Type B pancreatic cell (in vitro differentiated cells): Measurements from ENCODE around the gene PEX26. TPM values are rescaled to one million over a fixed set of nuclear protein-coding genes. Genes with fewer than 3 reads are reported as not detected.

Experiments used
- DNase-seq: peaks from one replicate; pipeline ENCODE4 v3.0.0; 2021; ENCODE audit warnings: mixed read lengths; ENCODE audit not compliant: unreplicated experiment; ENCODE audit errors: extremely low spot score
- H3K27ac Mint-ChIP-seq: 2 replicates; pipeline ENCODE4 v1.8.0; 2021; ENCODE audit warnings: mild to moderate bottlenecking, mixed read lengths
- H3K27me3 Mint-ChIP-seq: 2 replicates; pipeline ENCODE4 v1.8.0; 2021; ENCODE audit warnings: mixed read lengths
- H3K36me3 Mint-ChIP-seq: 2 replicates; pipeline ENCODE4 v1.8.0; 2021; ENCODE audit warnings: mixed read lengths
- H3K4me1 Mint-ChIP-seq: one replicate; pipeline ENCODE4 v1.8.0; 2021; ENCODE audit warnings: mixed read lengths; ENCODE audit not compliant: unreplicated experiment
- H3K4me3 Mint-ChIP-seq: 2 replicates; pipeline ENCODE4 v1.8.0; 2021; ENCODE audit warnings: mild to moderate bottlenecking, mixed read lengths
- H3K9me3 Mint-ChIP-seq: 2 replicates; pipeline ENCODE4 v1.8.0; 2021; ENCODE audit warnings: mixed read lengths
- total RNA-seq: library from RNA; stranded (reverse); gene quantifications from 2 replicates; pipeline ENCODE4 v1.2.1, GENCODE V29; 2021; ENCODE audit warnings: low replicate concordance
- TF ChIP-seq, protein P1 (sequence below): fragments of 200-600 bp; sonication (generic); conservative IDR thresholded peaks from 2 replicates; pipeline ENCODE4 v1.5.0; 2021; ENCODE audit warnings: antibody characterized with exemption, mild to moderate bottlenecking

Gene PEX26
- total RNA-seq, 1 donor from 2014 or later = 46.3 TPM

DNA sequence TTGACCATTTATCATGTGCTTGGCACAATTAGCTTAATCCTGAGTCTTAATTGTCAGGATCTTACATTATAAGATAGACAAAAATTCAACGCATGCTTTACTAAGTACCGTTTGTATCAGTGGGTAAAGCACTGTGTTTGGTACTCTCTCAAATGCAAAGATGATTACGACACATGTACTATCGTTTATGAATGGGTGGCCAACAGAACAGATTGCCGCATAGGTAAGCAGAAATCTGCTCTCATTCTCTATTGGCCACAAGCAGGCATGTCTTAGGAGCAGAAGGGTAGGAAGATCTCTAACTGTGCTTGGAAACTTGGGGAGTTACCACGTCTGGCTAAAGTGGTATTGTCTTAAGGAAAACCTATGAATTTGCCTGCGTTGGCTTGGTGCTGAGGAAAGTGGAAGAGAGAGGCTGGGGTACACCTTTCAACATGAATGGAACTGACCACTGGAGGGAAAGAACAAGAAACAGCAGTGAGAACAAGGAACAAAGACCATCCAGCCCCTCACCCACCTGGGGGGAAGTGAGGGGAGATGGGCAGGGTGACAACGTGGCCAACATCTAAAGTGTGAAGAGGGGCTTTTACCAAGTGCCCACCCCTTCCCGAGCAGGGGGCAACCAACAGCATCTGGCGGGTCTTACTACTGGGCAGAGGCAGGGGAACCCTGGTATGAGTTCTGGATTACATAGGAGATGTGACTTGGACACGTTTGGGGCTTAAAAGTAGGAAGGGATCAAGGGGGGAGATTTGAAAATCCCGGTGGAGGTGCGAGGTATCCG, 31.8 kb downstream of the PEX26 start:
- no peaks in the 10 kb centered on the region for H3K9me3 Mint-ChIP-seq

DNA sequence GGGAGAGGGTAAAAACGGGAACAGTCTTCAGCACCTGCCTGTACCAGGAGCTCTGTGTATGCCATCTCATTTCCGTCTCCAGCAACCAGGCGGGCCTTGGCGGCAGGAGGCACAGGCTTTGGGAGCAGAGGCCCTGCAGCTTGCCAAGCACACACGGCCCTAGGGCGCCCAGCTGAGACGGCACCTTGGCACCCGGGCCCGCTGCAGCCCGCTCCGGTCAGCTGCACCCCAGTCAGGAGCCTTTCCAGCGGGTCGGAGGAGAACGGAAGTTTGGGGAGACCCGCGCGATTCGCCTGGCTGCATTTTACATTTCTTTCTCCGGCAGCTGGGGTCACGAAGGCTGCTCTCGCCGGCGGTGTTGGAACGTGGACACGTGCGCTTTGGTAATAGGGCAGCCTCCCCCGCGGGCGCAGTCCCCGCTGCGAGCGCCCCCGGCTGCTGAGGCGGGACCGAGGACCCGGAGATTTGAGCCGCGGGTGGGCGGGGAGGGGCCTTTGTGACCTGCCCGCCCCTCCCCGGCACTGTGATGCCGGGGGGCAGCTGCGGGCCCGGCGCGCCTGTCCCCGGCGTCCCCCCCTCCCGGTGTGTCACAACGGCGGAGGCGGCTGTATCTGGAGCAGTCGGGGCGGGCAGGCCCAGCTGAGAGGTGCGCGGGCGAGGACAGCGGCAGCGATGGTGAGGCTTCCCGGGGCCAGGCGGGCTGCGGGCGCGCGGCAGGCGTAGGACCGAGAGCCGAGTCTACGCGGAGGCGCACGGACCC, 32.6 kb downstream of the PEX26 start, which contains the start of gene TUBA8:
TUBA8 (plus strand) TSS at position 616 of the 760 bp plus-strand sequence; CDS start at position 673, 57 bp downstream.
- no peaks in the 10 kb centered on the region for H3K36me3 Mint-ChIP-seq
- no peak for DNase-seq
- no peak within 1 kb of the TSS for H3K27ac Mint-ChIP-seq
- H3K9me3 Mint-ChIP-seq = no peaks in the 10 kb centered on the region
- peak within 1 kb of the TSS; percentile 69 for H3K4me3 Mint-ChIP-seq
- TF ChIP-seq, protein P1, sequence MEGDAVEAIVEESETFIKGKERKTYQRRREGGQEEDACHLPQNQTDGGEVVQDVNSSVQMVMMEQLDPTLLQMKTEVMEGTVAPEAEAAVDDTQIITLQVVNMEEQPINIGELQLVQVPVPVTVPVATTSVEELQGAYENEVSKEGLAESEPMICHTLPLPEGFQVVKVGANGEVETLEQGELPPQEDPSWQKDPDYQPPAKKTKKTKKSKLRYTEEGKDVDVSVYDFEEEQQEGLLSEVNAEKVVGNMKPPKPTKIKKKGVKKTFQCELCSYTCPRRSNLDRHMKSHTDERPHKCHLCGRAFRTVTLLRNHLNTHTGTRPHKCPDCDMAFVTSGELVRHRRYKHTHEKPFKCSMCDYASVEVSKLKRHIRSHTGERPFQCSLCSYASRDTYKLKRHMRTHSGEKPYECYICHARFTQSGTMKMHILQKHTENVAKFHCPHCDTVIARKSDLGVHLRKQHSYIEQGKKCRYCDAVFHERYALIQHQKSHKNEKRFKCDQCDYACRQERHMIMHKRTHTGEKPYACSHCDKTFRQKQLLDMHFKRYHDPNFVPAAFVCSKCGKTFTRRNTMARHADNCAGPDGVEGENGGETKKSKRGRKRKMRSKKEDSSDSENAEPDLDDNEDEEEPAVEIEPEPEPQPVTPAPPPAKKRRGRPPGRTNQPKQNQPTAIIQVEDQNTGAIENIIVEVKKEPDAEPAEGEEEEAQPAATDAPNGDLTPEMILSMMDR = no peak
- peaks cover 8% of the 10 kb centered on the region for H3K4me1 Mint-ChIP-seq
- peaks cover 39% of the 10 kb centered on the region for H3K27me3 Mint-ChIP-seq

More for the DNA sequence above, 31.8 kb downstream of the PEX26 start:
- TF ChIP-seq, protein P1 = no peak
- Mint-ChIP-seq H3K27ac (no peak overlapping the region), H3K27me3 (peaks cover 39% of the 10 kb centered on the region), H3K4me3 (peak overlapping the region; percentile 69), H3K36me3 (peaks cover 5% of the 10 kb centered on the region), H3K4me1 (peaks cover 8% of the 10 kb centered on the region)
- no peak for DNase-seq

DNA sequence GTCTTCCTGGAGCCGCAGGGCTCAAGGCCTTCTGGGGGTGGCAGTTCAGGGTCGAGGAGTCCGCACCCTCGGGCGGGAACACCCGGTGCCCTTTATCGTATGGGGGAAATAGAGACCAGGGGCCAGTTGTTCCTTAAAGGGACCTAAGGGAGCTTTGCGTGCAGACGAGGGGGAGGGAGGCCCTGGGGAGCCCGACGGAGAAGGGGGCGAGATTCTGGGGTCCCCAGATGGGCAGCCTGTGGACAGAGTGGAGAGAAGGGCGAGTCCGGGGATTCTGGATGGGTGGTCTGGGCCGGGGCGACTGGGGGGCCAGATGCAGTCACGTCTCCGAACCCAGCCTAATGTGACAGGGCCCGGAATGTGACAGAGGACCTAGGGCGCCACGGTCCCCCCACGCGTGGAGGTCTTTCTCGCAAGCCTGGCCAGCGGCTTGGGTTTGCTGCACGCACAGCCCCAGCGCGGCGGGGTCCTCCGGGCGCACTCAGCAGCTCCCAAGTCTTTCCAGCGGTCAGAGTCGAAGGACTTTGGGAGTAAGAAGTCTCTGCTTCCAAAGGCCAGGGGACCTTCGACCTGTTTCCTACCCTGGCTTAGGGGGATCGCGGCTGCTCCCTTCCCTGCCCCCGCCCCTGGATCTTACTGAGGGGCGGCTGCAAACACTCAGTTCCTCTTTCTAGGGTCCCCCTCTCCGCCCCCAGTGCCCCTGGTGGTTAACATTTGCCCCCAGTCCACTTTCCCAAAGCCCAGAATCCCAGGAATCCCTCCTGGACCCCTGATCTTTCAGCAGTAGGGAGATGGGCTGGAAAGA, 33.4 kb downstream of the PEX26 start:
- no peak overlapping the region for H3K27ac Mint-ChIP-seq
- DNase-seq = no peak
- H3K36me3 Mint-ChIP-seq = no peaks in the 10 kb centered on the region
- peaks cover 39% of the 10 kb centered on the region for H3K27me3 Mint-ChIP-seq
- no peaks in the 10 kb centered on the region for H3K9me3 Mint-ChIP-seq
- TF ChIP-seq, protein P1 = no peak
- peak overlapping the region; percentile 60 for H3K4me3 Mint-ChIP-seq
- H3K4me1 Mint-ChIP-seq = peaks cover 8% of the 10 kb centered on the region

GRCh38 chr22:18111759-18112330, 34.1 kb downstream of the PEX26 start:
- H3K36me3 Mint-ChIP-seq = no peaks in the 10 kb centered on the region
- H3K4me1 Mint-ChIP-seq = peaks cover 8% of the 10 kb centered on the region
- no peak overlapping the region for H3K27ac Mint-ChIP-seq
- peaks cover 39% of the 10 kb centered on the region for H3K27me3 Mint-ChIP-seq
- TF ChIP-seq, protein P1 = no peak
- no peak overlapping the region for H3K4me3 Mint-ChIP-seq
- H3K9me3 Mint-ChIP-seq = no peaks in the 10 kb centered on the region
- no peak for DNase-seq

GRCh38 chr22:18112440-18112839, 34.6 kb downstream of the PEX26 start:
- TF ChIP-seq, protein P1 = no peak
- no peak for DNase-seq
- Mint-ChIP-seq H3K27ac (no peak overlapping the region), H3K4me3 (no peak overlapping the region), H3K27me3 (peaks cover 39% of the 10 kb centered on the region), H3K36me3 (no peaks in the 10 kb centered on the region), H3K9me3 (no peaks in the 10 kb centered on the region), H3K4me1 (peaks cover 8% of the 10 kb centered on the region)
